DND-41 (cell line): ENCODE data around the gene ADK.

Experiments
- ATAC-seq: fragments of 200-7000 bp; cut with Tn5 transposase; 3 replicates; pipeline ENCODE4 v1.9.1; 2021; ENCODE audit warnings: low read depth; ENCODE audit not compliant: insufficient read depth
- DNase-seq: peaks from one replicate; pipeline ENCODE4 v3.0.0-alpha.2; 2020
- H2AFZ ChIP-seq: 2 replicates; pipeline ENCODE4 v1.6.0; 2012; ENCODE audit warnings: low read depth, low read length
- H3K27ac ChIP-seq: 2 replicates; pipeline ENCODE4 v1.5.1; 2012; ENCODE audit warnings: low read length, inconsistent platforms
- H3K27me3 ChIP-seq: fragments of 200-600 bp; sonication (generic); 2 replicates; pipeline ENCODE4 v1.6.0; 2012; ENCODE audit warnings: low read length, mild to moderate bottlenecking, inconsistent platforms; ENCODE audit not compliant: insufficient read depth, poor library complexity
- H3K36me3 ChIP-seq: 2 replicates; pipeline ENCODE4 v1.5.1; 2012; ENCODE audit warnings: low read length, inconsistent platforms; ENCODE audit not compliant: insufficient read depth
- H3K4me1 ChIP-seq: 2 replicates; pipeline ENCODE4 v1.5.1; 2012; ENCODE audit warnings: mild to moderate bottlenecking, low read length; ENCODE audit not compliant: insufficient read depth
- H3K4me2 ChIP-seq: 2 replicates; pipeline ENCODE4 v1.6.0; 2012; ENCODE audit warnings: mild to moderate bottlenecking, moderate library complexity, low read length, inconsistent platforms; ENCODE audit not compliant: insufficient read depth
- H3K4me3 ChIP-seq, 2 experiments: fragments of 200-600 bp in 1 of 2; shearing (Covaris generic) in 1 of 2; 2 replicates each; pipeline ENCODE4 v1.5.1; 2012 to 2016; ENCODE audit warnings: inconsistent platforms in 2 of 2, low read length in 2 of 2, mild to moderate bottlenecking in 2 of 2, low read depth in 1 of 2, moderate library complexity in 1 of 2
- H3K79me2 ChIP-seq: 2 replicates; pipeline ENCODE4 v1.6.0; 2012; ENCODE audit warnings: low read length, inconsistent platforms; ENCODE audit not compliant: insufficient read depth
- H3K9ac ChIP-seq: 2 replicates; pipeline ENCODE4 v1.6.0; 2012; ENCODE audit warnings: low read depth, mild to moderate bottlenecking, inconsistent platforms, low read length, moderate library complexity
- H3K9me3 ChIP-seq: 2 replicates; pipeline ENCODE4 v1.5.1; 2012; ENCODE audit warnings: low read length, moderate library complexity, mild to moderate bottlenecking, inconsistent platforms; ENCODE audit not compliant: insufficient read depth, severe bottlenecking
- H4K20me1 ChIP-seq: 2 replicates; pipeline ENCODE4 v1.6.0; 2012; ENCODE audit warnings: low read length; ENCODE audit not compliant: insufficient read depth
- EZH2 ChIP-seq: IDR thresholded peaks from 3 replicates; pipeline ENCODE4 v1.6.1; 2012; ENCODE audit warnings: borderline replicate concordance, low read depth, mild to moderate bottlenecking, moderate library complexity, low read length, inconsistent platforms; ENCODE audit not compliant: severe bottlenecking
- TF ChIP-seq, protein P1 (sequence below): IDR thresholded peaks from 2 replicates; pipeline ENCODE4 v1.5.1; 2012; ENCODE audit warnings: borderline replicate concordance, low read length, moderate library complexity, mild to moderate bottlenecking; ENCODE audit not compliant: poor library complexity, severe bottlenecking; ENCODE audit errors: extremely low read depth

ADK gene

DNA sequence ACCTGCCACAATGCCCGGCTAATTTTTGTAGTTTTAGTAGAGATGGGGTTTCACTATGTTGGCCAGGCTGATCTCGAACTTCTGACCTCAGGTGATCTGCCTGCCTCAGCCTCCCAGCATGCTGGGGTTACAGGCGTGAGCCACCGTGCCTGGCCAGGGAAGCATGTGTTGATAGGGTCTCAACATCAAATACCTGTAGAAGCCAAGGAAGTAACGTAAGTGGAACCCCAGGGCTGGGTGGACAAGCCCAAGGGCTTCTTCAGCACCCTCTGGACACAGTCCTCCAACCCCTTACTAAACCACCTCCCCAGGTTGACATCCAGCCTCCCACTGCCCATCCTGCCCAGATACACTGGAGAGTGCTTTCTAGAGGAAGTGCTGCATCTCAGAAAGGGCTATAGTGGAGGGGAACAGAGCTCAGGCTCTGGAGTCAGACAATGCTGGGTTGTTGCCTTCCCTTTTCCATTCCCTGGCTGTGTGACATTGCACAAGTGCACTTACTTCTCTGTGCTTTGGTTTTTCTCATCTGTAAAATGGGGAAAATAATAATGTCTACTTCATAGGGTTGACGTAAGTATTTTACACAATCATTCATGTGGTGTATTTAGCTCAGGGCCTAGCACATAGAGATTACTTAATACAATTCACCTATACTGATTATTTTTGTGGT lies 601.5 kb downstream of the ADK start:
- Histone ChIP-seq H3K27ac (no peak overlapping the region), H3K9ac (no peak overlapping the region), H3K36me3 (no peaks in the 10 kb centered on the region), H3K4me3 (no peak overlapping the region), H3K79me2 (no peaks in the 10 kb centered on the region), H3K4me2 (no peak overlapping the region), H2AFZ (no peak overlapping the region), H4K20me1 (no peaks in the 10 kb centered on the region), H3K9me3 (no peaks in the 10 kb centered on the region), H3K27me3 (no peaks in the 10 kb centered on the region), H3K4me1 (peaks cover 4% of the 10 kb centered on the region; the same call in 1 of the 2 replicates)
- no peak for TF ChIP-seq EZH2
- TF ChIP-seq, protein P1, sequence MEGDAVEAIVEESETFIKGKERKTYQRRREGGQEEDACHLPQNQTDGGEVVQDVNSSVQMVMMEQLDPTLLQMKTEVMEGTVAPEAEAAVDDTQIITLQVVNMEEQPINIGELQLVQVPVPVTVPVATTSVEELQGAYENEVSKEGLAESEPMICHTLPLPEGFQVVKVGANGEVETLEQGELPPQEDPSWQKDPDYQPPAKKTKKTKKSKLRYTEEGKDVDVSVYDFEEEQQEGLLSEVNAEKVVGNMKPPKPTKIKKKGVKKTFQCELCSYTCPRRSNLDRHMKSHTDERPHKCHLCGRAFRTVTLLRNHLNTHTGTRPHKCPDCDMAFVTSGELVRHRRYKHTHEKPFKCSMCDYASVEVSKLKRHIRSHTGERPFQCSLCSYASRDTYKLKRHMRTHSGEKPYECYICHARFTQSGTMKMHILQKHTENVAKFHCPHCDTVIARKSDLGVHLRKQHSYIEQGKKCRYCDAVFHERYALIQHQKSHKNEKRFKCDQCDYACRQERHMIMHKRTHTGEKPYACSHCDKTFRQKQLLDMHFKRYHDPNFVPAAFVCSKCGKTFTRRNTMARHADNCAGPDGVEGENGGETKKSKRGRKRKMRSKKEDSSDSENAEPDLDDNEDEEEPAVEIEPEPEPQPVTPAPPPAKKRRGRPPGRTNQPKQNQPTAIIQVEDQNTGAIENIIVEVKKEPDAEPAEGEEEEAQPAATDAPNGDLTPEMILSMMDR = no peak
- DNase-seq (no peak), ATAC-seq (no peak)

DNA sequence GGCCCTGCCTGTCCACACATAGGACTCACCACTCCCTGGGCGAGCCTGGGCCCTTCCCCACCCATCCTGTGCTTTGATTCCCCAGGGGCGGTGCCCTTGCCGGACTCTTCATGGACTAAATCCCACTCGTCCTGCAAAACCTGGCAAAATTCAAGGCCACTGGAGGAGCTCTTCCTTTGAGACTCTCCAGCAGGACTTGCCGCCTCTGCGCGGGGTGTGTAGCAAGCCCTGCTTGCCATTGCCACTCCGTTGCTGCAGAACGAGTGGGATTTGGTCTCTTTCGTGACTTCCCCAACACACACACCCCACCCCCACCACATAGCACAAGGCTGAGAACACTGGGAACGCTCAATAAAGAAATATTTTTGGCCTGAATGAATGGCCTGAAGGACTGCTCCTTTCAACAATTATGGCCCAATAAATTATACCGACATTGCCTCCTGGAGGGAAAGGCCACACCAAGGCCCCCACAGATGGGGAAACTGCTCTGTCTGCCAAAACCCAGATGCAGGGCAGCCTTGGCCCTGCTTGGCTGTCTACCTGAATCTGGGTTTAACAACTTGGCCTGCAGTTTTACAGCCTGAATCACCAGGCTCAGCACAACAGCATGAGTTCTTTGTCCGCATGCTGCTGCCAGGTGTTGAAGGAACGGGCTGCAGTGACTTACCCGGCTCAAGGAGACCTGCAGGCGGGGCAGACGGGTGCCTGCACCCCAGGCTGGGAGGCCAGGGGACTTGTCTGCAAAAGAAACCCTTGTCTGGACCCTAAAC lies 602.6 kb downstream of the ADK start:
- no peak overlapping the region for H3K27ac ChIP-seq
- H3K27me3 ChIP-seq = no peaks in the 10 kb centered on the region
- no peaks in the 10 kb centered on the region for H4K20me1 ChIP-seq
- no peaks in the 10 kb centered on the region for H3K9me3 ChIP-seq
- no peaks in the 10 kb centered on the region for H3K36me3 ChIP-seq
- DNase-seq = no peak
- TF ChIP-seq EZH2 = no peak
- TF ChIP-seq, protein P1 = no peak
- H3K4me2 ChIP-seq = no peak overlapping the region
- H3K79me2 ChIP-seq = no peaks in the 10 kb centered on the region
- ATAC-seq = no peak
- H2AFZ ChIP-seq = no peak overlapping the region
- H3K9ac ChIP-seq = no peak overlapping the region
- peaks cover 4% of the 10 kb centered on the region; the same call in 1 of the 2 replicates for H3K4me1 ChIP-seq
- no peak overlapping the region for H3K4me3 ChIP-seq

DNA sequence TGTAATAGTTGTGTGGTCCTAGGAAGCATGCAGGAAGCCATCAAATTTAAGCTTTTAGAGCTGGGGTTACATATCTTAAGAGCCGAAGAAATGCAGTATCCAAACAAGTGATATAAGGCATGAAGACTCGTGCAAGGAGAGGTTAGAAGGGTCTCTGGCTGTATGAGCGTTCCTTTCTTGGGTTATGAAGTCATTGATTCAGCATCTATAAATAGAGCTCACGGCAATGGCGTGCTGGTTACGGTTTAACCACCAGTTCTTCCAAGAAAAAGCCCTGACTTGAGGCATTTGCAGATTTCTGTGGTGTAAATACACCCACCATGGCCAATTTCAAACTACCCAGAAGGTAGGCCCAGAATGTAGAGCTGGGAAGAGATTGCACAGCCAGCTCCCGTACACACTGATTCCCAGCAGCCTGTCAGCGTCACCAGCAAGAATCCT lies 603.4 kb downstream of the ADK start:
- no peaks in the 10 kb centered on the region for H3K27me3 ChIP-seq
- H3K9me3 ChIP-seq = no peaks in the 10 kb centered on the region
- no peak overlapping the region for H3K27ac ChIP-seq
- H4K20me1 ChIP-seq = no peaks in the 10 kb centered on the region
- no peaks in the 10 kb centered on the region for H3K79me2 ChIP-seq
- no peak overlapping the region for H3K4me2 ChIP-seq
- no peak overlapping the region for H2AFZ ChIP-seq
- DNase-seq = no peak
- no peak overlapping the region for H3K4me3 ChIP-seq
- H3K36me3 ChIP-seq = no peaks in the 10 kb centered on the region
- H3K4me1 ChIP-seq = peaks cover 4% of the 10 kb centered on the region; the same call in 1 of the 2 replicates
- H3K9ac ChIP-seq = no peak overlapping the region
- 0 out of 3 replicates have a peak, but pooled peaks have one; percentile 29 for ATAC-seq
- TF ChIP-seq EZH2 = no peak
- TF ChIP-seq, protein P1 = no peak
